ENCODE results near the gene MCTP1.
A peak's percentile ranks its signal among the peaks of the same experiment; 100 is the strongest.

MCTP1 gene

GRCh38 chr5:94802450-94802849 is 482.4 kb downstream of the MCTP1 start:
- no peak for DNase-seq (ENCODE audit: low read depth in 1 of 2, low spot score in 1 of 2)
- TF ChIP-seq, protein P1, sequence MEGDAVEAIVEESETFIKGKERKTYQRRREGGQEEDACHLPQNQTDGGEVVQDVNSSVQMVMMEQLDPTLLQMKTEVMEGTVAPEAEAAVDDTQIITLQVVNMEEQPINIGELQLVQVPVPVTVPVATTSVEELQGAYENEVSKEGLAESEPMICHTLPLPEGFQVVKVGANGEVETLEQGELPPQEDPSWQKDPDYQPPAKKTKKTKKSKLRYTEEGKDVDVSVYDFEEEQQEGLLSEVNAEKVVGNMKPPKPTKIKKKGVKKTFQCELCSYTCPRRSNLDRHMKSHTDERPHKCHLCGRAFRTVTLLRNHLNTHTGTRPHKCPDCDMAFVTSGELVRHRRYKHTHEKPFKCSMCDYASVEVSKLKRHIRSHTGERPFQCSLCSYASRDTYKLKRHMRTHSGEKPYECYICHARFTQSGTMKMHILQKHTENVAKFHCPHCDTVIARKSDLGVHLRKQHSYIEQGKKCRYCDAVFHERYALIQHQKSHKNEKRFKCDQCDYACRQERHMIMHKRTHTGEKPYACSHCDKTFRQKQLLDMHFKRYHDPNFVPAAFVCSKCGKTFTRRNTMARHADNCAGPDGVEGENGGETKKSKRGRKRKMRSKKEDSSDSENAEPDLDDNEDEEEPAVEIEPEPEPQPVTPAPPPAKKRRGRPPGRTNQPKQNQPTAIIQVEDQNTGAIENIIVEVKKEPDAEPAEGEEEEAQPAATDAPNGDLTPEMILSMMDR (IDR thresholded peaks at IDR 0.05; ENCODE audit: insufficient read depth, low read length) = no peak
- peak; percentile 89 for TF ChIP-seq REST (IDR thresholded peaks at IDR 0.05; ENCODE audit: insufficient replicate concordance, low read depth)
- Histone ChIP-seq H3K4me3 (replicated peaks; ENCODE audit: insufficient read depth, low read length) (no peak overlapping the region), H3K27me3 (ENCODE audit: insufficient read depth, poor library complexity, severe bottlenecking) (no peaks in the 10 kb centered on the region), H3K27ac (replicated peaks) (no peak overlapping the region)

DNA sequence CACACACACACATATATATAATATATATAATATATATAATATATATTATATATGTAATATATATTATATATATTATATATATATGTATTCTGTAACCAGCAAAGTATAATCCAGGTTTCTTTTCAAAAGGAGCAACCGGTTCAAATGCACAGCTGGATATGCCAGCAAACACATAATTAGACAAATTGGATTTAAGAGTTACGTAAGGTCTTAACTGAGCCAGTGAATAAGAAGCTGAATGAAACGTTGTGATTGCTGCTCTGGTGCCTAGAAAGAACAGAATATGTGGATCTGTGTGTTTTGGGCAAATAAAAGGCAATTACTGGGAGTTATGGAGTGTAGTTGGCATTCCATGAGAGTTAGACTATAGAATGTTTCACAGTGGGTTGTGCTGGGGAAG is 488.3 kb downstream of the MCTP1 start:
- Histone ChIP-seq H3K4me3 (replicated peaks; ENCODE audit: insufficient read depth, low read length) (no peak overlapping the region), H3K27ac (replicated peaks) (no peak overlapping the region), H3K27me3 (ENCODE audit: insufficient read depth, poor library complexity, severe bottlenecking) (no peaks in the 10 kb centered on the region)
- TF ChIP-seq GABPA (IDR thresholded peaks at IDR 0.05; ENCODE audit: low read depth) (no peak), SPI1 (IDR thresholded peaks at IDR 0.05; ENCODE audit: borderline replicate concordance, low read depth) (no peak), POLR2AphosphoS5 (IDR thresholded peaks at IDR 0.05; ENCODE audit: low read depth) (no peak), REST (IDR thresholded peaks at IDR 0.05; ENCODE audit: insufficient replicate concordance, low read depth) (no peak)
- TF ChIP-seq, protein P1 (IDR thresholded peaks at IDR 0.05; ENCODE audit: insufficient read depth, low read length) = no peak
- no peak for DNase-seq (ENCODE audit: low read depth in 1 of 2, low spot score in 1 of 2)

- Histone ChIP-seq H3K27ac (replicated peaks) (no peak overlapping the region), H3K4me3 (replicated peaks; ENCODE audit: insufficient read depth, low read length) (no peak overlapping the region)
Observed at GRCh38 chr5:94793816-94794198, 491.1 kb downstream of the MCTP1 start.

More at GRCh38 chr5:94793816-94794198, 491.1 kb downstream of the MCTP1 start:
- TF ChIP-seq SPI1 (IDR thresholded peaks at IDR 0.05; ENCODE audit: borderline replicate concordance, low read depth) (no peak), REST (IDR thresholded peaks at IDR 0.05; ENCODE audit: insufficient replicate concordance, low read depth) (no peak), GABPA (IDR thresholded peaks at IDR 0.05; ENCODE audit: low read depth) (no peak), POLR2AphosphoS5 (IDR thresholded peaks at IDR 0.05; ENCODE audit: low read depth) (no peak)
- TF ChIP-seq, protein P1 (IDR thresholded peaks at IDR 0.05; ENCODE audit: insufficient read depth, low read length) = no peak
- no peak for DNase-seq (ENCODE audit: low read depth in 1 of 2, low spot score in 1 of 2)
- H3K27me3 ChIP-seq (ENCODE audit: insufficient read depth, poor library complexity, severe bottlenecking) = no peaks in the 10 kb centered on the region
